ENCODE measurements around the gene ZP2.

DNA sequence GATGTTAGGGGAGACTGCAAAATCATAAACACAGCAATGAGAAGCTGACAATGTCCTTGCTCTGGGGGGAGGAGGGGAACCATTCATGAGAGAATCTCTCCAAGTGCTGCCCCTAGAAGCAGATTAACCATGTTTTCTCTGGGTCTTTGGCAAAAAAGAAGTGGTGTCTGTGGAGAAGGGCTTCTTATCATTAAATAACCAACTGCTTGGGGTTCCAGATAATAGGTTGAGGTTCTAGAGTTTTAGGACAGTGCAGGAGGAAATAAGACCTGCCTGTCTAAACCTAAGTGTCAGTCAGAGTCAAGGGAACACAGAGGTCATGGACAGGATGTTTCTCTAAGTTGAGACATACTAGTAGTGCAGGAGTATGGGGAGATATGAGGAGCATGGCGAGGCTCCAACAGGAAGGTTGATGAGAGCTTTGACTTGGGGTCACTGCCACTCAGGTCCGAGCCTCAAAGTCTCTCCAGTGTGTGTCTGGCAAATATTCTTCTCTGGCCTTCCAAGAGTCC lies 17.0 kb upstream of the ZP2 start:
- TF ChIP-seq POLR2A (IDR thresholded peaks at IDR 0.05; ENCODE audit: low read depth, low read length), result no peak
- TF ChIP-seq TAF1 (IDR thresholded peaks at IDR 0.05; ENCODE audit: borderline replicate concordance, low read depth, low read length), result no peak

Data from GM12892 (cell line).